ENCODE measurements around the gene SLC20A1. TPM values are rescaled to one million over a fixed set of nuclear protein-coding genes. Genes with fewer than 3 reads are reported as not detected.
A peak's percentile ranks its signal among the peaks of the same experiment; 100 is the strongest.

The SLC20A1 gene
- total RNA-seq, 2 experiments from 2014 or later = 165 to 167 TPM

GRCh38 chr2:112642966-112643365 lies 2.8 kb upstream of the SLC20A1 start:
- Mint-ChIP-seq H3K27ac (no peak overlapping the region), H3K36me3 (ENCODE audit: low read depth) (peaks cover 41% of the 10 kb centered on the region), H3K27me3 (no peaks in the 10 kb centered on the region), H3K4me1 (peaks cover 49% of the 10 kb centered on the region), H3K4me3 (no peak overlapping the region), H3K9me3 (no peaks in the 10 kb centered on the region)
- no peak for DNase-seq
- CTCF ChIA-PET = interaction anchor here (0.8 to 7.6 kb wide), 5 partner anchors 12 to 49 kb away, joined by 3 to 35 read pairs (median 4); no protein-coding TSS in a partner anchor
- POLR2A ChIA-PET = no interaction called here

DNA sequence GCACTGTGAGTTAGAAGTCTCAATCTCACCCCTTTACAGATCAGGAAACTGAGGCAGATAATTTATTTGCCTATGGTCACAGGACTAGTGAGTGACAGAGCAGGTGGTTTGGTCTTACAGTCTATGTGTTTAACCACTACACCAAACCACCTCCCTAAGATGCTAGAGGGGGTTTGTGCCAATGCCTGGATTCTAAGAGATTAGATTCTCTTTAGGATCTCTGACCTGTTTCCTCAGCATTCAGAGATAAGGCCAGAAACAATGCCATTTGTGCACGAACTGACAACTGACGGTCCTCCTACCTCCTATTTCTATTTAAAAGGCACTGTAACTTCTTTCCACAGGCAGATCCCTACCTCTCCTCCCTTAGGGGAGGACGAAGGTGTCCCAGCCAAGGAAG lies 2.3 kb upstream of the SLC20A1 start:
- DNase-seq = no peak
- H3K9me3 Mint-ChIP-seq = no peaks in the 10 kb centered on the region
- ChIA-PET POLR2A (no interaction called here), CTCF (interaction anchor here (0.5 to 7.6 kb wide), 6 partner anchors 11 to 441 kb away, joined by 3 to 35 read pairs (median 4); no protein-coding TSS in a partner anchor)
- H3K4me1 Mint-ChIP-seq = peaks cover 55% of the 10 kb centered on the region
- peak overlapping the region; percentile 99 for H3K4me3 Mint-ChIP-seq
- H3K27me3 Mint-ChIP-seq = no peaks in the 10 kb centered on the region
- H3K36me3 Mint-ChIP-seq (ENCODE audit: low read depth) = peaks cover 47% of the 10 kb centered on the region
- no peak overlapping the region for H3K27ac Mint-ChIP-seq

GRCh38 chr2:112644155-112644932 lies 1.4 kb upstream of the SLC20A1 start:
- Mint-ChIP-seq H3K27me3 (no peaks in the 10 kb centered on the region), H3K36me3 (ENCODE audit: low read depth) (peaks cover 55% of the 10 kb centered on the region), H3K9me3 (no peaks in the 10 kb centered on the region), H3K4me1 (peaks cover 63% of the 10 kb centered on the region), H3K27ac (peak overlapping the region; percentile 91), H3K4me3 (peak overlapping the region; percentile 99)
- ChIA-PET CTCF (interaction anchor here (0.5 to 7.6 kb wide), 8 partner anchors 12 to 440 kb away, joined by 3 to 35 read pairs (median 4); no protein-coding TSS in a partner anchor), POLR2A (no interaction called here)
- DNase-seq = no peak

DNA sequence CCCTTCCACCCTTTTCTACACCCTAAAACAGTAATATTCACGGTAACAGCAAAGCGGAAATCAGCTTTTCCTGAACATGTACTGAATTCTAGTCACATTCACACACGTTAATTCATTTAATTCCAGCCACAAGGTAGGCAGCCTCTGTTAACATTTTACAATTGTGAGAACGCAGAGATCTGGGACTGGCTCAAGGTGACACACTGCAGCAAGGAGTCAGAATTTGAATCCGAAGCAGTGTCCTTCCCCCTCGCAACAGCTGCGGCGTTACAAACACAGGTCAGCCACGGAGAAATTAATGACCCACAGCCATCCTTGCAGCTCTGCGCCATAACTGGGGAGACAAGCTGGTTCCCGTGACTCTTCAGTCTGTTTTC lies 818 bp upstream of the SLC20A1 start:
- CTCF ChIA-PET = interaction anchor here (0.8 to 7.6 kb wide), 9 partner anchors 11 to 81 kb away, joined by 3 to 35 read pairs (median 4); no protein-coding TSS in a partner anchor
- POLR2A ChIA-PET = interaction anchor here (1.2 to 1.5 kb wide), 2 partner anchors 13 to 19 kb away, joined by 3 to 5 read pairs; no protein-coding TSS in a partner anchor
- peak overlapping the region; percentile 99 for H3K4me3 Mint-ChIP-seq
- peak overlapping the region; percentile 91 for H3K27ac Mint-ChIP-seq
- peaks cover 69% of the 10 kb centered on the region for H3K4me1 Mint-ChIP-seq
- no peaks in the 10 kb centered on the region for H3K9me3 Mint-ChIP-seq
- H3K36me3 Mint-ChIP-seq (ENCODE audit: low read depth) = peaks cover 61% of the 10 kb centered on the region
- no peak for DNase-seq
- no peaks in the 10 kb centered on the region for H3K27me3 Mint-ChIP-seq

- DNase-seq = peak; percentile 57
These were observed 472 bp downstream of the SLC20A1 start for GRCh38 chr2:112646102-112646719.

GRCh38 chr2:112646791-112647689 lies 1.3 kb downstream of the SLC20A1 start:
- H3K4me1 Mint-ChIP-seq = peaks cover 66% of the 10 kb centered on the region
- ChIA-PET CTCF (interaction anchor here (0.7 to 7.6 kb wide), 13 partner anchors 9 to 103 kb away, joined by 3 to 35 read pairs (median 4); no protein-coding TSS in a partner anchor), POLR2A (interaction anchor here (0.8 to 1.1 kb wide), 2 partner anchors 18 to 45 kb away, joined by 3 read pairs; no protein-coding TSS in a partner anchor)
- peaks cover 65% of the 10 kb centered on the region for H3K36me3 Mint-ChIP-seq (ENCODE audit: low read depth)
- H3K9me3 Mint-ChIP-seq = no peaks in the 10 kb centered on the region
- no peaks in the 10 kb centered on the region for H3K27me3 Mint-ChIP-seq
- peak overlapping the region; percentile 99 for H3K4me3 Mint-ChIP-seq
- peak; percentile 19 for DNase-seq
- H3K27ac Mint-ChIP-seq = peak overlapping the region; percentile 85

More at GRCh38 chr2:112646102-112646719, 472 bp downstream of the SLC20A1 start:
- POLR2A ChIA-PET = interaction anchor here (1.1 to 1.5 kb wide), 3 partner anchors 15 to 20 kb away, joined by 3 to 5 read pairs (median 3); no protein-coding TSS in a partner anchor
- peaks cover 66% of the 10 kb centered on the region for H3K4me1 Mint-ChIP-seq
- H3K4me3 Mint-ChIP-seq = peak overlapping the region; percentile 99
- CTCF ChIA-PET = interaction anchor here (0.8 to 7.6 kb wide), 10 partner anchors 8 to 104 kb away, joined by 3 to 35 read pairs (median 4); no protein-coding TSS in a partner anchor
- H3K27ac Mint-ChIP-seq = peak overlapping the region; percentile 87
- peaks cover 63% of the 10 kb centered on the region for H3K36me3 Mint-ChIP-seq (ENCODE audit: low read depth)
- no peaks in the 10 kb centered on the region for H3K27me3 Mint-ChIP-seq
- H3K9me3 Mint-ChIP-seq = no peaks in the 10 kb centered on the region

DNA sequence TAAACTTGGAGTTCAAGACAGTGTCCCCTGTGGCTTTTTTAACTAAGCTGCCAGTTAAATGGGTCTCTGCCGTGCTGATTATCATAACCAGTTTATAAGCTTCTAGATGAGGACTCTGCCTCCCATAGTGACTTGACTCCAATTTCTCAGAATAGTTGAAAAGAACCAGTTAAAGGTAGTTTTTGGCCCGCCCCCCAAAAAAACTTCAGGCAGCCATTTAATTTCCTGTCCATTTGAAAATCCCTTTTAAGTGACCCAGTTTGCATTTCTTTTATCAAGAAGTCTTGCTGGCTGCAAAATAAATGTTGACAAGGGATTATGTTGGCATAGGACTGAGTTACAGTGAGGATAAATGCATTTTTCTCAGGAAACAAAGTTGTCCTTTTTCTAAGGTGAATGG lies 2.3 kb downstream of the SLC20A1 start:
- H3K36me3 Mint-ChIP-seq (ENCODE audit: low read depth) = peaks cover 69% of the 10 kb centered on the region
- H3K4me1 Mint-ChIP-seq = peaks cover 67% of the 10 kb centered on the region
- H3K9me3 Mint-ChIP-seq = no peaks in the 10 kb centered on the region
- no peak for DNase-seq
- no peaks in the 10 kb centered on the region for H3K27me3 Mint-ChIP-seq
- CTCF ChIA-PET = interaction anchor here (0.7 to 2.7 kb wide), 8 partner anchors 8 to 102 kb away, joined by 3 to 12 read pairs (median 4); no protein-coding TSS in a partner anchor
- POLR2A ChIA-PET = interaction anchor here (0.6 to 0.8 kb wide), 2 partner anchors 44 to 114 kb away, joined by 3 to 6 read pairs; no protein-coding TSS in a partner anchor
- H3K27ac Mint-ChIP-seq = peak overlapping the region; percentile 72
- H3K4me3 Mint-ChIP-seq = peak overlapping the region; percentile 99

- Mint-ChIP-seq H3K27ac (peak overlapping the region; percentile 64), H3K4me1 (peaks cover 71% of the 10 kb centered on the region), H3K9me3 (no peaks in the 10 kb centered on the region), H3K36me3 (ENCODE audit: low read depth) (peaks cover 90% of the 10 kb centered on the region), H3K27me3 (no peaks in the 10 kb centered on the region), H3K4me3 (no peak overlapping the region)
- ChIA-PET CTCF (interaction anchor here (0.6 to 1.3 kb wide), 5 partner anchors 9 to 139 kb away, joined by 3 to 4 read pairs (median 3); no protein-coding TSS in a partner anchor), POLR2A (interaction anchor here (0.9 kb wide), 1 partner anchor 10 kb away, joined by 3 read pairs; no protein-coding TSS in a partner anchor)
- DNase-seq = no peak
These were observed 10.9 kb downstream of the SLC20A1 start for GRCh38 chr2:112656679-112657078.

DNA sequence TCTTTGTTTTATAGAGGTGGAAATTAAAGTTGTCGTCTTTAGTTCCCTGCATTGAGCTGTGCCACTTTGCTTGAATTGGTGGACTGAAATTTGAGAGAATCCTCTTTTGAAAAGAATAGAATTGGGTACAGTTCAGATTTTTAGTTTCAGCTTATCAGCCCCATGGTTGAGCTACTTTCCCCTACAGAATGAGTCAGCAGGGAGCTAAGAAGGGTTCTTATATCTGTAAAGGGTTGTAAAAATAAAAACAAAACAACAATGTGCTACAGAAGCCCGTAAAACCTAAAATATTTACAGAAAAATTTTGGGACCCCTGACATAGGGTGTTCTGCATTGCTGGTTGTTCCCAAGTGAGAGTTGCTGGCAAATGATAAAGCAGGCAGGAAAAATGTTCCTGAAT lies 12.6 kb downstream of the SLC20A1 start:
- H3K27ac Mint-ChIP-seq = peak overlapping the region; percentile 31
- no peak overlapping the region for H3K4me3 Mint-ChIP-seq
- no peaks in the 10 kb centered on the region for H3K27me3 Mint-ChIP-seq
- peaks cover 86% of the 10 kb centered on the region for H3K36me3 Mint-ChIP-seq (ENCODE audit: low read depth)
- POLR2A ChIA-PET = no interaction called here
- CTCF ChIA-PET = interaction anchor here (1.3 to 3.6 kb wide), 3 partner anchors 11 to 32 kb away, joined by 3 to 12 read pairs (median 6); no protein-coding TSS in a partner anchor
- no peak for DNase-seq
- H3K4me1 Mint-ChIP-seq = peaks cover 65% of the 10 kb centered on the region
- H3K9me3 Mint-ChIP-seq = no peaks in the 10 kb centered on the region

DNA sequence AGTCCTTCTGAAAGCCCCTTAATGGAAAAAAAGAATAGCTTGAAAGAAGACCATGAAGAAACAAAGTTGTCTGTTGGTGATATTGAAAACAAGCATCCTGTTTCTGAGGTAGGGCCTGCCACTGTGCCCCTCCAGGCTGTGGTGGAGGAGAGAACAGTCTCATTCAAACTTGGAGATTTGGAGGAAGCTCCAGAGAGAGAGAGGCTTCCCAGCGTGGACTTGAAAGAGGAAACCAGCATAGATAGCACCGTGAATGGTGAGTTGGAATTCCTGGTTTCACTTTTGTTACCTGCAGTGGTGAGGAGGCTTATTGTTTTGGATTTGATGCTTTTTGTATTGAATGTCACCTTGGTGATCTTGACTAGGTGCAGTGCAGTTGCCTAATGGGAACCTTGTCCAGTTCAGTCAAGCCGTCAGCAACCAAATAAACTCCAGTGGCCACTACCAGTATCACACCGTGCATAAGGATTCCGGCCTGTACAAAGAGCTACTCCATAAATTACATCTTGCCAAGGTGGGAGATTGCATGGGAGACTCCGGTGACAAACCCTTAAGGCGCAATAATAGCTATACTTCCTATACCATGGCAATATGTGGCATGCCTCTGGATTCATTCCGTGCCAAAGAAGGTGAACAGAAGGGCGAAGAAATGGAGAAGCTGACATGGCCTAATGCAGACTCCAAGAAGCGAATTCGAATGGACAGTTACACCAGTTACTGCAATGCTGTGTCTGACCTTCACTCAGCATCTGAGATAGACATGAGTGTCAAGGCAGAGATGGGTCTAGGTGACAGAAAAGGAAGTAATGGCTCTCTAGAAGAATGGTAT lies 13.3 kb downstream of the SLC20A1 start:
- peaks cover 66% of the 10 kb centered on the region for H3K4me1 Mint-ChIP-seq
- CTCF ChIA-PET = interaction anchor here (0.6 to 3.6 kb wide), 4 partner anchors 11 to 61 kb away, joined by 3 to 12 read pairs (median 4); no protein-coding TSS in a partner anchor

DNA sequence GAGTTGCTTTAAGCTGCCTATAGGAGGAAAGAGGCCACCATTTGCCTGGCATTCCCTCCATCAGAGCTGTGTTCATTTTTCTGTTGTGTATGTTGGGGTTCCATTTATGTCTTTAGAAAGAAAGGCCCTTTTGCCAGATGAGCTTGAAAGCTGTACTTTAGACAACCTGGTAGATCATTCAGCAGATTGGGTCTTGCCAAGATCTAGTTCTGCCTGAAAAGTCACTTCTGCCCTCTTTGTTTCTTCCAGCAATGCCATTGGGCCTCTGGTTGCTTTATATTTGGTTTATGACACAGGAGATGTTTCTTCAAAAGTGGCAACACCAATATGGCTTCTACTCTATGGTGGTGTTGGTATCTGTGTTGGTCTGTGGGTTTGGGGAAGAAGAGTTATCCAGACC lies 14.4 kb downstream of the SLC20A1 start:
- peaks cover 90% of the 10 kb centered on the region for H3K36me3 Mint-ChIP-seq (ENCODE audit: low read depth)
- ChIA-PET CTCF (interaction anchor here (0.6 to 3.6 kb wide), 4 partner anchors 13 to 675 kb away, joined by 3 to 12 read pairs (median 3); no protein-coding TSS in a partner anchor), POLR2A (no interaction called here)
- H3K27ac Mint-ChIP-seq = peak overlapping the region; percentile 64
- H3K4me3 Mint-ChIP-seq = no peak overlapping the region
- no peaks in the 10 kb centered on the region for H3K9me3 Mint-ChIP-seq
- DNase-seq = no peak
- no peaks in the 10 kb centered on the region for H3K27me3 Mint-ChIP-seq
- peaks cover 62% of the 10 kb centered on the region for H3K4me1 Mint-ChIP-seq

More for the DNA sequence above, 13.3 kb downstream of the SLC20A1 start:
- POLR2A ChIA-PET = no interaction called here
- Mint-ChIP-seq H3K9me3 (no peaks in the 10 kb centered on the region), H3K4me3 (no peak overlapping the region), H3K36me3 (ENCODE audit: low read depth) (peaks cover 88% of the 10 kb centered on the region), H3K27ac (peak overlapping the region; percentile 60), H3K27me3 (no peaks in the 10 kb centered on the region)
- no peak for DNase-seq

Measured in activated CD4-positive, alpha-beta T cell treated with anti-CD3 and anti-CD28 coated beads, Interleukin-2, amount 10 ng/mL, durations not matched to agents 7 days and 5 days (primary cell).